ENCODE results near the gene PEX13.
A peak's percentile ranks its signal among the peaks of the same experiment; 100 is the strongest.
"Not testable (repeated sequence)": the region's sequence is repeated elsewhere in the genome, so short reads cannot be mapped to it uniquely, and the experiment has no call there.

Gene PEX13

GRCh38 chr2:61017003-61017555 is 441 bp upstream of the PEX13 start:
- DNase-seq (ENCODE audit: extremely low read depth, low read depth), result peak; percentile 44
- no peak for TF ChIP-seq CTCF (IDR thresholded peaks at IDR 0.05; ENCODE audit: low read depth, low read length, missing control alignments)
- peak overlapping the region; percentile 76 for H3K4me3 ChIP-seq (replicated peaks; ENCODE audit: low read depth, low read length)

GRCh38 chr2:61018318-61018755 is 817 bp downstream of the PEX13 start:
- peak overlapping the region; percentile 76 for H3K4me3 ChIP-seq (replicated peaks; ENCODE audit: low read depth, low read length)
- peak; percentile 7 for DNase-seq (ENCODE audit: extremely low read depth, low read depth)
- TF ChIP-seq CTCF (IDR thresholded peaks at IDR 0.05; ENCODE audit: low read depth, low read length, missing control alignments), result no peak

GRCh38 chr2:61018798-61019197 is 1.3 kb downstream of the PEX13 start:
- no peak for TF ChIP-seq CTCF (IDR thresholded peaks at IDR 0.05; ENCODE audit: low read depth, low read length, missing control alignments)
- DNase-seq (ENCODE audit: extremely low read depth, low read depth), result no peak
- peak overlapping the region; percentile 76 for H3K4me3 ChIP-seq (replicated peaks; ENCODE audit: low read depth, low read length)

- no peak for TF ChIP-seq CTCF (IDR thresholded peaks at IDR 0.05; ENCODE audit: low read depth, low read length, missing control alignments)
- DNase-seq (ENCODE audit: extremely low read depth, low read depth), result no peak
- no peak overlapping the region for H3K4me3 ChIP-seq (replicated peaks; ENCODE audit: low read depth, low read length)
These were observed 3.7 kb downstream of the PEX13 start for GRCh38 chr2:61021228-61021660.

- no peak for DNase-seq (ENCODE audit: extremely low read depth, low read depth)
- no peak for TF ChIP-seq CTCF (IDR thresholded peaks at IDR 0.05; ENCODE audit: low read depth, low read length, missing control alignments)
- H3K4me3 ChIP-seq (replicated peaks; ENCODE audit: low read depth, low read length), result no peak overlapping the region
These were observed 6.2 kb downstream of the PEX13 start for GRCh38 chr2:61023670-61024069.

- DNase-seq (ENCODE audit: extremely low read depth, low read depth), result no peak
- TF ChIP-seq CTCF (IDR thresholded peaks at IDR 0.05; ENCODE audit: low read depth, low read length, missing control alignments), result no peak
- H3K4me3 ChIP-seq (replicated peaks; ENCODE audit: low read depth, low read length), result no peak overlapping the region
These were observed 12.0 kb downstream of the PEX13 start for GRCh38 chr2:61029533-61029932.

- not testable (repeated sequence) for DNase-seq (ENCODE audit: extremely low read depth, low read depth); H3K4me3 ChIP-seq (replicated peaks; ENCODE audit: low read depth, low read length)
These were observed 17.1 kb downstream of the PEX13 start for GRCh38 chr2:61034592-61034991.

- H3K4me3 ChIP-seq (replicated peaks; ENCODE audit: low read depth, low read length); DNase-seq (ENCODE audit: extremely low read depth, low read depth): not testable (repeated sequence)
These were observed 19.1 kb downstream of the PEX13 start for GRCh38 chr2:61036643-61037042.
